ENCODE data around the gene ODAD2. TPM values are rescaled to one million over a fixed set of nuclear protein-coding genes. Genes with fewer than 3 reads are reported as not detected.

The ODAD2 gene
- total RNA-seq, 2 donors from 2014 or later: 0.78 TPM; not detected in 1

DNA sequence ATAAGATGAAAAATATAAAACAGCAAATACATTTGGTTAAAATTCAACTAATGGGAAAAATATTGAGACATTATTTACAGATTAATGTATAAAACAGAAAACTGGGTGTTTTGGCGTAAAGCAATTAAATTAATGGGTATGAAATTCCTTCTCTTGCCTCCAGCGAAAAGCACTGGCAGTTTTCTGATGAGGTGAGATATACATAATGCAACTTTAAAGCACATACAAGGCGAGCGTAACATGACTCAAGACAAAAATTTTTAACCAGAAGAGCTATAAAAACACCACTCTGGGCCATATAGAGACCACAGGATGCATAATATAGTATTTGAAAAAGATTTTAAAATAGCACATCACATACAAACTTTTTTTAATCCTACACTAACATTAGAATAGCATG lies 120.6 kb downstream of the ODAD2 start:
- DNase-seq (no peak), ATAC-seq (no peak)
- no peaks in the 10 kb centered on the region for H3K9me3 ChIP-seq (ENCODE audit: control insufficient read depth, low read length, poor library complexity, severe bottlenecking)
- H3K4me3 Mint-ChIP-seq: no peak overlapping the region
- H3K36me3 Mint-ChIP-seq (ENCODE audit: low read depth): peaks cover 3% of the 10 kb centered on the region
- no peak overlapping the region for H3K27ac Mint-ChIP-seq
- H3K4me1 Mint-ChIP-seq: no peaks in the 10 kb centered on the region
- H3K27me3 Mint-ChIP-seq: peaks cover 30% of the 10 kb centered on the region

- DNase-seq (no peak), ATAC-seq (no peak)
- peaks cover 17% of the 10 kb centered on the region for H3K27me3 Mint-ChIP-seq
- no peaks in the 10 kb centered on the region for H3K9me3 ChIP-seq (ENCODE audit: control insufficient read depth, low read length, poor library complexity, severe bottlenecking)
- no peak overlapping the region for H3K4me3 Mint-ChIP-seq
- no peaks in the 10 kb centered on the region for H3K4me1 Mint-ChIP-seq
- no peaks in the 10 kb centered on the region for H3K36me3 Mint-ChIP-seq (ENCODE audit: low read depth)
- no peak overlapping the region for H3K27ac Mint-ChIP-seq
These were observed 133.7 kb downstream of the ODAD2 start for GRCh38 chr10:27865221-27865635.

DNA sequence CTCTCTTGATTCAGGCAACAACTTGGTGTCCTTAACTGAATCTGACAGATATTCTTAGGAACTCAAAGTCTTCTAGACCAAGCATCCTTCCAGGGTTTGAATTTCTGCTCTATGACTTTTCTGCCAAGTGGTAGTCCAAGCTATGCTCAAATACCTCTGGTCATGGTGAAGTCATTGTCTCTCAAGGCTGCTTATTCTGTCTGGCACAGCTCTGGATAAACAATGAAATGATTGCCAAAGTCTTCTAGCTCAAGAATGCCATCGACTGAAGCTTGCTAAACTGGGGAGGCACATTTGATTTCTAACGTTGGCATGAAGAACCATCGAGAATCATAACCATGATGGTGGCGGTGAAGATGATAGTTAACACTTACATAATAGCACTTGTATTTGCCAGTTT lies 137.1 kb downstream of the ODAD2 start:
- no peaks in the 10 kb centered on the region for H3K4me1 Mint-ChIP-seq
- no peak overlapping the region for H3K4me3 Mint-ChIP-seq
- no peaks in the 10 kb centered on the region for H3K36me3 Mint-ChIP-seq (ENCODE audit: low read depth)
- ATAC-seq (no peak), DNase-seq (no peak)
- no peaks in the 10 kb centered on the region for H3K9me3 ChIP-seq (ENCODE audit: control insufficient read depth, low read length, poor library complexity, severe bottlenecking)
- no peak overlapping the region for H3K27ac Mint-ChIP-seq
- peaks cover 17% of the 10 kb centered on the region for H3K27me3 Mint-ChIP-seq

DNA sequence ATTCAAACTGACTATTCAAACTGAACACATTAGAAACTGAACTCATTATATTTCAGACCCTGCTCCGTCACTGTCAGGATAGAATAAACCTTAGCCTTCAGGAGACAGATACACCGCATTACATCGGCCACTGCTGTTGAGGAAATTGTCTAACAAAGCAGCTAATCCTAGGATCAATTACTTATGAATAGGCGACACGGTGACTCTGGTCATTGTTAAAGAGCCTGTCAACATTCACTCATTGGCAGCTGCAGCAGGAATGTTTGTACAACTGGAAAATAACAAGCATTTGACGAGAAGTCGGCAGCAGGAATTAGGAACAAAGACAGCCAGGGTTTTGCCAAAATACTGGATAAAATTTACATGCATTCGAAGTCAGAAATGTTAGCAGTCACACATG lies 141.3 kb downstream of the ODAD2 start:
- DNase-seq (no peak), ATAC-seq (no peak)
- no peaks in the 10 kb centered on the region for H3K36me3 Mint-ChIP-seq (ENCODE audit: low read depth)
- H3K9me3 ChIP-seq (ENCODE audit: control insufficient read depth, low read length, poor library complexity, severe bottlenecking): no peaks in the 10 kb centered on the region
- H3K27ac Mint-ChIP-seq: no peak overlapping the region
- no peaks in the 10 kb centered on the region for H3K4me1 Mint-ChIP-seq
- H3K27me3 Mint-ChIP-seq: no peaks in the 10 kb centered on the region
- H3K4me3 Mint-ChIP-seq: no peak overlapping the region

DNA sequence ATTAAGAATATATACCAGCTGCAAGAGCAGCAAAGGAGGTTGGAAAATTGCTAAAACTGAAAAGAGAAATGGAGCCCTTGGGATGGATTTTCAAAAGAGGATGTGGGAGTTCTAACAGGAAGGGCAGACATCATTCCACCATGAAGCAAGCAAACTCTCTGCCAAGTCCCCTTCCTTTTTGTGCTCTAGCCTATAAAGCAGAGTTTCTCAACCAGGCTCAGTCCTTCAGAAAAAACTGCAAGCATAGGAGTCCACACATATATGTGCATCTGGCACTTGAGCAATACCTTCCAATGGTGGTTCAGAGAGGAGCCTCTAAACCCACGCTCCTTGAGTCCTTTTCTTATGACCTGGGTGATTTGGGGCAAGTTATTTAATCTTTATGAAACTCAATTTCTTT lies 154.7 kb downstream of the ODAD2 start:
- DNase-seq (no peak), ATAC-seq (no peak)
- Mint-ChIP-seq H3K4me3 (no peak overlapping the region), H3K27me3 (peaks cover 42% of the 10 kb centered on the region), H3K36me3 (ENCODE audit: low read depth) (peaks cover 2% of the 10 kb centered on the region), H3K4me1 (no peaks in the 10 kb centered on the region), H3K27ac (no peak overlapping the region)
- H3K9me3 ChIP-seq (ENCODE audit: control insufficient read depth, low read length, poor library complexity, severe bottlenecking): no peaks in the 10 kb centered on the region

DNA sequence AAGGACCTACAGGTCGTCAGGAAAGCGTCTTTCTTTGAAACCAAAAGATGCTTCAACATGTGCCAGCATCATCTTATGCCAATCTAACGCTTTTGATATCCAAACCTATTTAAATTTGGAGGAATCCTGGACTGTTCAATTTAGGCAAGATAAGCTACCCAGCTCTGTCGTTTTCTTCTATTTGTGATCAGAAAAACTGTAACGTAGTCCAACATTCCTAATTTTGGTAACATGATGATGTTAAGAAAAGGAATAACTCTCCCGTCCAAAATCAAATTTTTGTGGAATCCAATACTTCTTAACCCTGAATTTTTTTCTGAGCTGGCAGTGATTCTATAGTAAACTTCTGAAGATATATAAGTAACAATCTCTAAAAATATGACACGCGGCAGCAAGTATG lies 160.0 kb downstream of the ODAD2 start:
- Mint-ChIP-seq H3K36me3 (ENCODE audit: low read depth) (peaks cover 2% of the 10 kb centered on the region), H3K4me1 (no peaks in the 10 kb centered on the region), H3K4me3 (no peak overlapping the region), H3K27ac (no peak overlapping the region), H3K27me3 (peaks cover 32% of the 10 kb centered on the region)
- DNase-seq: no peak
- no peaks in the 10 kb centered on the region for H3K9me3 ChIP-seq (ENCODE audit: control insufficient read depth, low read length, poor library complexity, severe bottlenecking)
- no peak for ATAC-seq

- H3K4me3 Mint-ChIP-seq: no peak overlapping the region
- H3K9me3 ChIP-seq (ENCODE audit: control insufficient read depth, low read length, poor library complexity, severe bottlenecking): no peaks in the 10 kb centered on the region
- peaks cover 29% of the 10 kb centered on the region for H3K27me3 Mint-ChIP-seq
- peaks cover 2% of the 10 kb centered on the region for H3K36me3 Mint-ChIP-seq (ENCODE audit: low read depth)
- no peaks in the 10 kb centered on the region for H3K4me1 Mint-ChIP-seq
- no peak for ATAC-seq
- H3K27ac Mint-ChIP-seq: no peak overlapping the region
- DNase-seq: no peak
These were observed 160.5 kb downstream of the ODAD2 start for GRCh38 chr10:27838361-27838760.

- Mint-ChIP-seq H3K4me1 (no peaks in the 10 kb centered on the region), H3K4me3 (no peak overlapping the region), H3K27ac (no peak overlapping the region), H3K27me3 (peaks cover 30% of the 10 kb centered on the region), H3K36me3 (ENCODE audit: low read depth) (peaks cover 3% of the 10 kb centered on the region)
- ATAC-seq (no peak), DNase-seq (no peak)
- no peaks in the 10 kb centered on the region for H3K9me3 ChIP-seq (ENCODE audit: control insufficient read depth, low read length, poor library complexity, severe bottlenecking)
These were observed 164.4 kb downstream of the ODAD2 start for GRCh38 chr10:27834476-27834875.

DNA sequence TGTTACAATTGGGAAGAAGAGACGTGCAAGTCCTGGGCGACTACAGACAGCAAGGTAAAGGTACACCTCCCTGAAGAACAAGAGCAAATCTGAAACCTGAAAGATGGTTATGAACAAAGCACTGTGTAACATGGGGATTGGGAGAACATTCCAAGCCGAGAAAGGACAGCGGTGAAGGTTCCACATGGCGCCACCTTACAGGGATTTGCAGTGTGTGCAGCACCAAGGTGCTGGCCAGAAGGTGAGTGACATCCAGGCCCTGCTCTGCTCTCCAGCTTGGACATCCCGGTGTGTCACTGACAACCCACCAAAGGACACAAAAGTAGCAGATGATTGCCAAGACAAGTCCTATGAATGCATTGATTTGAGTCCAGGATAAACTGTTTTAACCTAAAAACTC lies 165.1 kb downstream of the ODAD2 start:
- Mint-ChIP-seq H3K27ac (no peak overlapping the region), H3K4me1 (no peaks in the 10 kb centered on the region), H3K4me3 (no peak overlapping the region), H3K36me3 (ENCODE audit: low read depth) (peaks cover 3% of the 10 kb centered on the region), H3K27me3 (peaks cover 26% of the 10 kb centered on the region)
- ATAC-seq: no peak
- no peaks in the 10 kb centered on the region for H3K9me3 ChIP-seq (ENCODE audit: control insufficient read depth, low read length, poor library complexity, severe bottlenecking)
- DNase-seq: no peak

GRCh38 chr10:27832826-27833225 lies 166.1 kb downstream of the ODAD2 start:
- ATAC-seq (no peak), DNase-seq (no peak)
- no peaks in the 10 kb centered on the region for H3K4me1 Mint-ChIP-seq
- no peaks in the 10 kb centered on the region for H3K9me3 ChIP-seq (ENCODE audit: control insufficient read depth, low read length, poor library complexity, severe bottlenecking)
- H3K4me3 Mint-ChIP-seq: no peak overlapping the region
- peaks cover 19% of the 10 kb centered on the region for H3K27me3 Mint-ChIP-seq
- no peak overlapping the region for H3K27ac Mint-ChIP-seq
- H3K36me3 Mint-ChIP-seq (ENCODE audit: low read depth): peaks cover 3% of the 10 kb centered on the region

DNA sequence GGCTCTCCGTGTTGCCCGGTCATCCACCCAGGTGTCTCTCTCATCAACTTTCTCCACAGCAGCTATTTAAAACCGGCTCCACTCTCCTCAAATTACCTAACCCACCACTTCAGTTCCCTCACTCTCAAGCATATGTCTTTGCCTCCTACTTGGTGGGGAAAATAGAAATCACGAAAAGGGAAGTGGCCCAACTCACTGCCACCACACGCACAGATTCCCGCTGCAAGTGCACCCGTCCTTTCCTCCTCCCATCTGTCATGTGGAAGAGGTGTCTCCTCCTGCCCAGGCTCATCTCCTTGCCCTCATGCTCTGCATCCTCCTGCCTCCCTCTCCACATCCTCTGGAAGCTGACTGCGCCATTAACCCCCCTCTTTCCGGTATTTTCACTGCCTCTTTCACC lies 172.5 kb downstream of the ODAD2 start:
- ATAC-seq: no peak
- Mint-ChIP-seq H3K27ac (no peak overlapping the region), H3K4me1 (no peaks in the 10 kb centered on the region), H3K36me3 (ENCODE audit: low read depth) (no peaks in the 10 kb centered on the region), H3K4me3 (no peak overlapping the region), H3K27me3 (peaks cover 12% of the 10 kb centered on the region)
- H3K9me3 ChIP-seq (ENCODE audit: control insufficient read depth, low read length, poor library complexity, severe bottlenecking): no peaks in the 10 kb centered on the region
- no peak for DNase-seq

DNA sequence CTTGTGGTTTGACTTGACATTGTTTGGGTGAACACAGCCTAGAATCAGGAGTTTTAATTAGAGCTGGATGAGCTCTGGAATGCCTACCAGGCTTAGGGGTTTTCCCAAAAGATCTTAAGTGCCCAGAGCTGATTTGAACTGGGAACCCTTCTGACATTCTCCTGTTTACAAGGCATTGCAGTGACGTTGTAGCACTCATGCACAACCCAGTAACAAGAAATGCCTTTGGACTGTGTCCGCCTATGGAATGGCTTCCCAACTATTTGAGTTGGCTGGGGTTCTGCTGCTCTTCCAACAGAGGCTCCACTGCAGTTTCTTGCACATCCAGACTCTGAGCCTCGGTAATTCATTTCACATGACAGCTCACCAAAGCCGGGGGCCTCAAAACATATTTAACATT lies 176.6 kb downstream of the ODAD2 start:
- H3K36me3 Mint-ChIP-seq (ENCODE audit: low read depth): no peaks in the 10 kb centered on the region
- H3K4me3 Mint-ChIP-seq: no peak overlapping the region
- no peaks in the 10 kb centered on the region for H3K9me3 ChIP-seq (ENCODE audit: control insufficient read depth, low read length, poor library complexity, severe bottlenecking)
- H3K27ac Mint-ChIP-seq: no peak overlapping the region
- no peaks in the 10 kb centered on the region for H3K4me1 Mint-ChIP-seq
- DNase-seq (no peak), ATAC-seq (no peak)
- H3K27me3 Mint-ChIP-seq: peaks cover 6% of the 10 kb centered on the region

- DNase-seq: no peak
- Mint-ChIP-seq H3K27me3 (peaks cover 6% of the 10 kb centered on the region), H3K4me3 (no peak overlapping the region), H3K4me1 (no peaks in the 10 kb centered on the region), H3K36me3 (ENCODE audit: low read depth) (no peaks in the 10 kb centered on the region), H3K27ac (no peak overlapping the region)
- H3K9me3 ChIP-seq (ENCODE audit: control insufficient read depth, low read length, poor library complexity, severe bottlenecking): no peaks in the 10 kb centered on the region
- ATAC-seq: no peak
These were observed 178.2 kb downstream of the ODAD2 start for GRCh38 chr10:27820637-27821036.

DNA sequence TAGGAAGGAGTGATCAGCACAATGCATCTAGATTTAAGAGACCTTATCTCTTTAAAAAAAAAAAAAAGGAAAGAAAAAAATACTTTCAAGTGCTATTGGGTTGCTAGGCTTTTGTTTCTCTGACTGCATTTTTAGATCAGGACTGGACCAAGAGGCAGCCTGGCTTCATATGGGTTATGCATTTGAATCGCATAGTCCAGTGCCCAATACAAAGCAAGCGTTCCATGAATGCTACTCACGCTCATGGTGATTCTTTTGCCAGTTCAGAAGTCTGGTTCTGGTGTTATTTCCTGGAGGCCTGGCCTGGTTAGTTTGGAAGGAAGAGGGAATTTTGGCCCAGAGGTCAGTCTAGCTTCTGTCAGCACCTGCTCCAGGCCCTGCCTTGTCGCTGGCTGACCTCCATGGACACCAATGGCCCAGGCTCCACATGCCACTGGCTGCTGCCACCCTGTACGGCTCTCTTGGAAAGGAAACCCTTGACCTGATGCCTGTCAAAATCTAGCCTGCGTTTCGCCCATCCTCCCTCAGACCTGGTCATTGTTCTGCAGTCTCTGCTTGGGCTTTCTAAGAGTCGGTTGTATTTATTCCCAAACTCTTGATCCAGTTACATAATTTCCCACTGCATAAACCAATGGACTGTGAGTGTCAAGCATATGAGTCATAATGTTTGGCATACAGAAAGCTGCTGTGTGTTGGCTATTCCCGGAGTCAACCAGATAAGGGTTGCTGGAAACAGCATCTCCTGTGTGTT lies 178.9 kb downstream of the ODAD2 start:
- Mint-ChIP-seq H3K27ac (no peak overlapping the region), H3K27me3 (peaks cover 6% of the 10 kb centered on the region)

More for the DNA sequence above, 178.9 kb downstream of the ODAD2 start:
- Mint-ChIP-seq H3K4me3 (no peak overlapping the region), H3K4me1 (no peaks in the 10 kb centered on the region), H3K36me3 (ENCODE audit: low read depth) (no peaks in the 10 kb centered on the region)
- no peak for ATAC-seq
- H3K9me3 ChIP-seq (ENCODE audit: control insufficient read depth, low read length, poor library complexity, severe bottlenecking): no peaks in the 10 kb centered on the region
- DNase-seq: no peak
